ENCODE data around the gene SLC24A1. TPM values are rescaled to one million over a fixed set of nuclear protein-coding genes. Genes with fewer than 3 reads are reported as not detected.

The SLC24A1 gene
- total RNA-seq, 3 donors from 2014 or later: 6.5 to 10.3 (median 8.4) TPM

GRCh38 chr15:65620833-65621232 is 905 bp upstream of the SLC24A1 start:
- intact Hi-C loops (cut with DNase I, micrococcal nuclease): no loop called here
- Histone ChIP-seq H3K36me3 (ENCODE audit: low read depth) (no peaks in the 10 kb centered on the region), H3K4me1 (ENCODE audit: low read depth) (no peaks in the 10 kb centered on the region), H3K9me3 (no peaks in the 10 kb centered on the region), H3K4me3 (no peak overlapping the region)
- no peak for TF ChIP-seq CTCF (IDR thresholded peaks at IDR 0.05)
- ATAC-seq: no peak
- no peak for DNase-seq

GRCh38 chr15:65623103-65623502 is 1.4 kb downstream of the SLC24A1 start:
- no peak for DNase-seq
- no peak for ATAC-seq
- Histone ChIP-seq H3K36me3 (ENCODE audit: low read depth) (no peaks in the 10 kb centered on the region), H3K4me1 (ENCODE audit: low read depth) (no peaks in the 10 kb centered on the region), H3K9me3 (no peaks in the 10 kb centered on the region), H3K4me3 (no peak overlapping the region)
- no peak for TF ChIP-seq CTCF (IDR thresholded peaks at IDR 0.05)
- intact Hi-C loops (cut with DNase I, micrococcal nuclease): no loop called here

GRCh38 chr15:65626856-65627255 is 5.1 kb downstream of the SLC24A1 start:
- Histone ChIP-seq H3K9me3 (no peaks in the 10 kb centered on the region), H3K4me1 (ENCODE audit: low read depth) (peaks cover 11% of the 10 kb centered on the region), H3K4me3 (no peak overlapping the region), H3K36me3 (ENCODE audit: low read depth) (no peaks in the 10 kb centered on the region)
- DNase-seq: no peak
- TF ChIP-seq CTCF (IDR thresholded peaks at IDR 0.05): no peak
- no peak for ATAC-seq
- intact Hi-C loops (cut with DNase I, micrococcal nuclease): no loop called here

GRCh38 chr15:65629548-65629947 is 7.8 kb downstream of the SLC24A1 start:
- H3K36me3 ChIP-seq (ENCODE audit: low read depth): no peaks in the 10 kb centered on the region
- no peak for TF ChIP-seq CTCF (IDR thresholded peaks at IDR 0.05)
- no peak for ATAC-seq
- DNase-seq: no peak
- peaks cover 11% of the 10 kb centered on the region for H3K4me1 ChIP-seq (ENCODE audit: low read depth)
- H3K9me3 ChIP-seq: no peaks in the 10 kb centered on the region
- no peak overlapping the region for H3K4me3 ChIP-seq
- intact Hi-C loops (cut with DNase I, micrococcal nuclease): no loop called here

- intact Hi-C loops (cut with DNase I, micrococcal nuclease): no loop called here
- Histone ChIP-seq H3K9me3 (no peaks in the 10 kb centered on the region), H3K4me1 (ENCODE audit: low read depth) (peaks cover 11% of the 10 kb centered on the region), H3K36me3 (ENCODE audit: low read depth) (no peaks in the 10 kb centered on the region), H3K4me3 (no peak overlapping the region)
- ATAC-seq (no peak), DNase-seq (no peak)
- TF ChIP-seq CTCF (IDR thresholded peaks at IDR 0.05): no peak
Observed at GRCh38 chr15:65630760-65631159, 9.0 kb downstream of the SLC24A1 start.

- TF ChIP-seq CTCF (IDR thresholded peaks at IDR 0.05): no peak
- intact Hi-C loops (cut with DNase I, micrococcal nuclease): no loop called here
- ATAC-seq (no peak), DNase-seq (no peak)
- H3K9me3 ChIP-seq: no peaks in the 10 kb centered on the region
- H3K36me3 ChIP-seq (ENCODE audit: low read depth): no peaks in the 10 kb centered on the region
- peaks cover 11% of the 10 kb centered on the region for H3K4me1 ChIP-seq (ENCODE audit: low read depth)
- H3K4me3 ChIP-seq: no peak overlapping the region
Observed at GRCh38 chr15:65631503-65631902, 9.8 kb downstream of the SLC24A1 start.
